ENCODE measurements around the gene GDF9.

- TF ChIP-seq CTCF (IDR thresholded peaks at IDR 0.05), result peak in 1 of 12 donors; percentile 12
- no peak for TF ChIP-seq POLR2A (IDR thresholded peaks at IDR 0.05)
Observed at GRCh38 chr5:132901730-132902129, 35.5 kb upstream of the GDF9 start.

Measured in heart left ventricle (tissue), 13 donors.